CD1c-positive myeloid dendritic cell (primary cell): ENCODE data around the gene ABLIM2.

Source experiments
- DNase-seq: peaks from one replicate; pipeline ENCODE4 v3.0.0-alpha.2; 2016; ENCODE audit errors: extremely low spot score

ABLIM2 gene

DNA sequence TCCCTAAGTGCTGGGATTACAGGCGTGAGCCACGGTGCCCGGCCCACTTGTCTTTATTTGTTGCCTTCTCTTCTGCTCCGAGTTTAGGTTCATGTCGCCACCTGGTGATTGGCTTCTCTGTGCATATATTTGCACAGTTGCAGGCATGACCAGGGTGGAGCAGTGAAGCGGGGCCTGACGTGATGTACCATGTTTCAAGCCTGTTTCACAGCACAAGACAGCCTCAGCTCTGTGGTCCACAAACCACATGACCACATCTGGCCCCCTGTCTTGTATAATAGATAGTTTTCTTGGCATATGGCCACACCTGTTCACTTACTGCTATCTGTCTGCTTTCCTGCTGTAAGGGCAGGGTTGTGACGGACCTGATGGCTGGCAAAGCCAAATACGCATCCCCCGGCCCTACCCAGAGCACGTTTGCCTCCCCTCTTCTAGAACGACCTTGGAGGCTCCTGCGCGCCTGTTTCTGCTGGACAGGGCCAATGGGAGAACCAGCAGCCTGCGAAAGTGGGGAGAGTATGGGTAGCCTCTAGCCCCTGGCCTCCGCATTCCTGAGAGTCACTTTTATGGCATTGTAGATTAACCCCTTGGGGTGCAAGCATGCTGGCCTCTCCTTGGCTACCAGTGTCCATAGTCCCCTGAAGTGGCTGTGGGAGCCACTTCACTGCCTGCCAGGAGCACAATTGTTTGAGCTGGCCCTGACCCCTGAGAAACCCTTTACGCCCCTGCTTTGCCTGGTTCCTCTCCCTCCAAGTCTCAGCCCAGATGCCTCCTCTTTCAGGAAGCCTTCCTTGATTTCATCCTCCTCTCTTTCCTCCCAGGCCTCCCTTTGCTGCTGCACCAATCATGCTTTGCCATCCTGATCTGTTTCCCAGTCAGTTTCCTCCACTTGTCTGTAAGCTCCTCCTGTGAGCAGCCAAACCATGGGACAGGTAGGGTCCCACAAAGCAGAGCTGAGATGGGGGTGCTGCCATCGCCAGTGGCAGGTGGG, 34.4 kb upstream of the ABLIM2 start:
- peak; percentile 42 for DNase-seq

- DNase-seq: peak; percentile 93
Measured at GRCh38 chr4:8191136-8191747, 32.6 kb upstream of the ABLIM2 start.

GRCh38 chr4:8189551-8190466, 31.2 kb upstream of the ABLIM2 start:
- no peak for DNase-seq

DNA sequence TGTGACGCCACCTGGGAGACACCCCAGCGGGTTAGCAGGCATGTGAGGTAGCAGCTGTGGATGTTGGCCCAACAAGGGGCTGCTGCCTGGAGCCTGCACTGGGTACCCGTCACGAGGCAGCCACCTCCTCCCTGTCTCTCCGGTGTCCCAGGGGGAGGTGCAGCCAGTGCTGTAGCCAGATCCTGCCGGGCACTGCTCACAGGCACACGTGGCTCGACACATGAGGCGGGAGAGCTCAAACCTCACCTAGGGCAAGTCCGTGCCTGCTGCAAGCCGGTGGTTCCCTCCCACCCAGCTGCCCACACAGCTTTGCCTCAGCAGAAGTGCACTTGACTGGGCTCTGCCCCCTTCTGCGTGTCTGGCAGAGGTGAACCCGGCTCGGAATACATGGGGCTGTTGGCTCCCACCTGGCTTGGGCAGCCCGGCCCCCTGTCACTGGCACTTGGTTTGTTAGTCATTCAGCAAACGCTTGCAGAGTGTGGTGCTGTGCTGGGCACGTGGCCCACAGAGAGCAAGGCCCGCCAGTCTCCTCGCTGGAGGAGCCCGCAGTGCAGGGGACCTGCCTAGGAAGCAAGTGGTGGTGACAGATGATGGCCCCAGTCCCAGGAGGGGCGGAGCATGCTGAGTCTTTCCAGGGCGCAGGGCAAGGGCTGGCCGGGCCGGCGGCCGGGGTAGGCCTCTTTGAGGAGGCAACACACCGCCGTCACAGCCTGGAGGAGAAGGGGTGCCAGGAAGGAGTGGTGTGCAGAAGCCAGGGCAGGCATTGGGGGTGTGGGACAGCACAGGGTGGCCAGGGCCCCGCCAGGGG, 30.3 kb upstream of the ABLIM2 start:
- DNase-seq: no peak

GRCh38 chr4:8188085-8188484, 29.5 kb upstream of the ABLIM2 start:
- DNase-seq: no peak

GRCh38 chr4:8185930-8186329, 27.3 kb upstream of the ABLIM2 start:
- no peak for DNase-seq

GRCh38 chr4:8185295-8185694, 26.7 kb upstream of the ABLIM2 start:
- DNase-seq: no peak

- no peak for DNase-seq
Measured at GRCh38 chr4:8184061-8184460, 25.4 kb upstream of the ABLIM2 start.

DNA sequence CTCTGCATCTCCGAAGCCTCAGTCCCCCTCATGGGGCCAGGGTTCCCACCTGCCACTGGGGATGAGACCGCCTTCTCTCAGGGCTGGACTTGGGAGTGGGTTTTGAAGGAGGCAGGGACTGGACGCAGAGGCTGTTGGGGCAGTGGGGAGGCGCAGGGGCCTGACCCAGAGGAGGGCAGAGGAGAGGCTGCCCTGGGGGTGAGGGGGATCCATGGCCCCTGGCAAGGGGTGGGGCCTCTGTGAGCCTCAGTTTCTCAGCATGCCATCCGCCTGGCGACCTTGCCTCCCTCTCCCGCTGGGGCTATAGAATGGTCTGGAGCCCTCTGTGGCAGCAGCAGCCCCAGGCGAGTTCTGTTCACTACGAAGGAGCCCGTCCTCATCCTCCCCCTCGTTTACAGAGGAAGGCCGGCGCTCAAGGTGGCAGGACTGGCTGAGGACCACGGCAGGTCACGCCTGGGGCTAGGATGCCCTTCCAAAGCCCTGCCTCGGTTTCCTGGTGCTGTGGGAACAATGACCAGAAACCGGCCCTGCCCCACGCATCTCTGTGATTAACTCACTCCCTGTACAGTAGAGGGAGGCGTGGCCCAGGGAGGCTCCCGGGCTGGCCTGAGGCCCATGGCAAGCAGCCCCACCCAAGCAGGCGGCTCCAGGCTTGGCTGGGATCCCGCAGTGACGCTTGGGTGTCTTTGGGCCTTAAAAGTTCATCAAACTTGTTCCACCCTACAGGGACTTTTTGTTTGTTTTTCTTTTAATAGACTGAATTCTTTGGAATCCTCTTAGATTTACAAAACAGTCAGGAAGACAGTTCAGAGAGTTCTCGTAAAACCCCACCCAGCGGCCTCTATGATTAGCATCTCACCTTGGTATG, 24.5 kb upstream of the ABLIM2 start:
- no peak for DNase-seq

DNA sequence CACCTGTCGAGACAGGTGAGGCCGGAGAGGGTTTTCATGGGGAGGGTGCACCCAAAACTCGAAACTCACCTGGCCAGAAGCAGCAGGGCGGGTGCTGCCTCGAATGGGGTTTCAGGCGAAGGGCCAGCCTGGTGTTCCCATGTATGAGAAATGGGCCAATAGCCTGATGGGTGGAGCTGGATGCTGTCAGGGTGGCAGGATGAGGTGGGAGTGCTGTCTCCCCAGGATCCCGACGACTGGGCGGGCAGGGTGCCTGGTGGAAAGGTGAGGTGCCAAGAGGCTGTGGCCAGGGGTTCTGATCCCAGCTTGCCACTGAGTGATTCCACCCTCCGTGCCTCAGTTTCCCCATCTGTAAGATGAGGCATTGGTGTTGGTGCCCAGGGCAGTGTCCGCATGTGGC, 23.7 kb upstream of the ABLIM2 start:
- DNase-seq: no peak

DNA sequence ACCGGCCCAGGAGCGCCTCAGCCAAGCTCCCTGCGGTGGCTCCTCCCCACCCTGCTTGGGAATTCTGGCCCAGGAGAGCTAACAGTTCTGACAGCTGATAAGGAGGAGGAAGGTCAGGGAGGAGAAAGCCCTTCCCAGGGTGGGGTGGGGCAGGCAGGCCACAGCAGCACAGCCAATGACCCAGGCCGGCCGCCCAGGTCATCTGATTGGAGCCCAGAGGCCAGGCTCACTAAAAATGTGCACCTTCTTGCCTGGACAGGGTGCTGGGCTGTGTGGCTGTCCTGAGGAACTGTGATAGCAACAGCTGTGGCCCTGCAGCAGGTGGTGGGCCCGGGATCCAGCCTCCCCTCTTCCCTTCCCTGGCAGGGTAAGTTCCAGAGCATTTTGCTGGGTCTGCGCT, 23.2 kb upstream of the ABLIM2 start:
- DNase-seq: no peak

DNA sequence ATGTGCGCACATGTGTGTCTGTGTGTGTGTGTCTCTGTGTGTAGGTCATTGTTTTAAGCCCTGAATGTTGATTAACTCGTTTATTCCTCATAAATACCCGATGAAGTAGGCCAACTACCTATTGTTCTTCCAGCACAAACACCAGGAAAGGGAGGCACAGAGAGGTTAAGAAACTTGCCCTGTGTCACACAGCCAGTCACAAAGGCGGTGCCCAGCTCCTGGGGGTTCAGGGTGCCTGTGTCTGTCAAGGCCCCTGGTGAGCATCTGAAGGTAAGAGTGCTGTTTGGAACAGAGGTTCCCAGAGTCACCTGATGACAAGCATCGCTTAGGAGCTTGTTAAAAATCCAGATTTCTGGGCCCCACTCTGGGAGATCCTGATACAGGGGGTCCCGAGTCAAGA, 22.5 kb upstream of the ABLIM2 start:
- DNase-seq: no peak

DNA sequence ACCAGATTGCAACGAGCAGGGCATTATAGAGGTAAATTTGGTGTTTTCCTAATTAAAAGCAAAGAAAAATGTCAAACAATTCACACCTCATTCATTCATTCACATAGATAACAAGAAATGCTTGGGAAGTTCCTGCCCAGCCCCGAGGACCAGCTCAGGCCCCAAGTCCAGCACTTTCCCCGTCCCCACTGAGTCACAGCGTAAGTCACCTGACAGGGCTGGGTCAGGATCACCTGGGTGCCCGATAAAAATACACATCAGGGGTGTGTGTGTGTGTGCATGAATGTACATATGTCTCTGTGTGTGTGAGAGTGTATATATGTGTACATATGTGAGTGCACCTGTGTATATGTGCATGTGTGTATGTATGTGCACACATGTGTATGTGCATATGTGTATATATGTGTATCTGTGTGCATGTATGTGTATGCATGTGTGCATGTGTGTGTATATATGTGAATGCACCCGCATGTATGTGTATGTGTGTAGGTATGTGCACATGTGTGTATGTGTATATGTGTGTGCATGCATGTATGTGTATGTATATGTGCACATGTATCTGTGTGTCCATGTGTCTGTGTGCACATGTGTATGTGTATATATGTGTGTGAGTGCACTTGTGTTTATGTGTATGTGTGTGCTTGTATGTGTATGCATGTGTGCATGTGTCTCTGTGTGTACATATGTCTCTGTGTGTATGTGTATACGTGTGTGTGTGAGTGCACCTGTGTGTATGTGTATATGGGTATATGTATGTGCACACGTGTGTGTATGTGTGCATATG, 21.9 kb upstream of the ABLIM2 start:
- no peak for DNase-seq

- no peak for DNase-seq
Measured at GRCh38 chr4:8179771-8180170, 21.2 kb upstream of the ABLIM2 start.

DNA sequence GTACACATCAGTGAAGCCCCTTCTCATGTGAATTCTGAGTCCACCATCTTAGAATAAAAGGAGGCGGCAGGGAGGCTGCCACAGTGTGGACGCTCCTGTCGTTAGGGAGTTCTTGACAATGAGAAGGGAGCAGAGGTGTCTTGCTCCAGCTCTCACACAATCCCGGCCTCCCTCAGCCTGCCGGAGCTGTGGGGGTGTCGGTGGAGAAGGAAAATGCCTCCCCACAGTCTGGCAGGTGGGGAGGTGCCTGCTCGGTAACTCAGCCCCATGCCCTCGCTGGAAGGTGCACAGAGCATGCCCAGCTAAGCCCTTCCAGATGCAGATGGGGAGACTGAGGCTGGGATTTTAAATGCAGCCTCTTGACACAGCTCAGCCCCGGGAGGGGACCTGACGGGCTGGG, 20.5 kb upstream of the ABLIM2 start:
- DNase-seq: no peak

DNA sequence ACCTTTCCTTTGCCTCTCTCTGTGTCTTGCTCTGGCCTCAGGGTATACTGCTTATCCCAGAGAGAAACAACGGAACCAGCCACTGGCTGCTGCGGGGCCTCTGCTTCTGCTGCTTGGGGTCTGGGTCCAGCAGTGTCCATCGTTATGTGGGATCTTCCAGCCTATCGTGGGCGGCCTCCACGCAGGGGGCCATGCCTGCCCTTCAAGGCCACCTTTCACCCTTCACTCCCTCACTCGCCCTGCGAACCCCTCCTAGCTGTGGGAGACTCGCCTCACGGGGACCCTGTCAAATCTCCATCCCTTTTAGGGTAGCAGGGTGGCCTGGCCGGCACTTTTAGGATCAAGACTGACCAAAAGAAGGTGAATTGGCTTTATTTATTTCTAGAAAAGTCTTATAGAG, 19.3 kb upstream of the ABLIM2 start:
- no peak for DNase-seq

DNA sequence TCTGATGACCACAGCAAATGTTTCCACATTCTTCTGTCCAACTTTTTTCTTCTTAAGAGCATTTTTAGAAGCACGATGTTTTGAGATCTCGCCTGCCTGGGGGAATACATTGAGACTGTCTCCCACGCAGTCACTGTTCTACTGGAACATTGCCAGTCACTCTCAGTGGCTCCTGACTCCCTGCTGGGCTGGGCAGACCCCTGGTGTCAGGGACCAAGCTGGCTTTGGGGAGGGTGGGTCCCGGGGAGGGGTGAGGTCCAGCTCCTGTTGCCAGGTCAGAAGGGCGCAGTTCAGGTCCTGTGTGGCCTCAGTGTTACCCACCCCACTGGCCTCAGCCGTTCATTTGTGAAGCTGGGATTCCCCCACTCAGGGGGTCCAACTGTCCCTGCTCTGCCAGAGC, 18.9 kb upstream of the ABLIM2 start:
- DNase-seq: no peak

GRCh38 chr4:8176547-8177399, 18.2 kb upstream of the ABLIM2 start:
- DNase-seq: peak; percentile 63

GRCh38 chr4:8175686-8176085, 17.1 kb upstream of the ABLIM2 start:
- DNase-seq: no peak
